GM10266 (cell line): ENCODE data around the gene MRPL4.

Experiments used
- DNase-seq: peaks from one replicate; pipeline ENCODE4 v3.0.0; 2012; ENCODE audit errors: extremely low spot score
- TF ChIP-seq, protein P1 (sequence below): IDR thresholded peaks from 2 replicates; pipeline ENCODE4 v1.5.1; 2012; ENCODE audit warnings: mild to moderate bottlenecking, low read depth; ENCODE audit not compliant: control insufficient read depth, insufficient read depth; ENCODE audit errors: missing control alignments

Gene MRPL4

DNA sequence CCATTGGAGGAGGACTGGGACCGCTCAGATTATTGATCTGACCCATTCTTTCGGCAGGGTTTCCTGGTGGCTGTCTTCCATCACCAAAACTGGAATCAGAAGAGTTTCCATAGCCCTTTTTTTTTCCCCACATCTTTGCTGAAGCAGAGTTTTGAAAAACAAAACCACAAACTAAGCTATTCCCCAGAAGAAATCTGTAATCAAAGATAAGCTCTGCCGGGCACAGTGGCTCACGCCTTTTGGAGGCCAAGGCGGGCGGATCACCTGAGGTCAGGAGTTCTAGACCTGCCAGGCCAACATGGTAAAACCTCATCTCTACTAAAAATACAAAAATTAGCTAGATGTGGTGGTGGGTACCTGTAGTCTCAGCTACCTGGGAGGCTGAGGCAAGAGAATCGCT lies 14.7 kb downstream of the MRPL4 start:
- DNase-seq, result no peak

DNA sequence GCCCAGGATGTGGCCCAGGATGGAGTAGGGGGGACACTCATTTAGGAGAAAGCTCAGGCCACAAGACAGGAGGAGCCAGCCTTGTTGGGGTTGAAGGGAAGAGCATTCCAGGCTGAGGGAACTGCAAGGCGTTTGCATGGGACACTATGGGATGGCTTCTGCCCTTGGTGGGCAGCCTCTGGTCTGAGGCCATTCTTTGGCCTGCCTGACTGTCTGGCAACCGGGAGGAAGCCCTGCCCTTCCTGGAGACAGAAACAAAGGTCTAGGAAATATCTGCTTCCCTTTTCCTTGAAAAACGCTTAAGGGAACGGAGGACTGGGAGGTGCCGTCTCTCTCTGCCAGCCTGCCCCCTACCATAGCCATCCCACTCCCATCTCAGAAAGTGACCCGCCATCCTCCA lies 16.1 kb downstream of the MRPL4 start:
- TF ChIP-seq, protein P1, sequence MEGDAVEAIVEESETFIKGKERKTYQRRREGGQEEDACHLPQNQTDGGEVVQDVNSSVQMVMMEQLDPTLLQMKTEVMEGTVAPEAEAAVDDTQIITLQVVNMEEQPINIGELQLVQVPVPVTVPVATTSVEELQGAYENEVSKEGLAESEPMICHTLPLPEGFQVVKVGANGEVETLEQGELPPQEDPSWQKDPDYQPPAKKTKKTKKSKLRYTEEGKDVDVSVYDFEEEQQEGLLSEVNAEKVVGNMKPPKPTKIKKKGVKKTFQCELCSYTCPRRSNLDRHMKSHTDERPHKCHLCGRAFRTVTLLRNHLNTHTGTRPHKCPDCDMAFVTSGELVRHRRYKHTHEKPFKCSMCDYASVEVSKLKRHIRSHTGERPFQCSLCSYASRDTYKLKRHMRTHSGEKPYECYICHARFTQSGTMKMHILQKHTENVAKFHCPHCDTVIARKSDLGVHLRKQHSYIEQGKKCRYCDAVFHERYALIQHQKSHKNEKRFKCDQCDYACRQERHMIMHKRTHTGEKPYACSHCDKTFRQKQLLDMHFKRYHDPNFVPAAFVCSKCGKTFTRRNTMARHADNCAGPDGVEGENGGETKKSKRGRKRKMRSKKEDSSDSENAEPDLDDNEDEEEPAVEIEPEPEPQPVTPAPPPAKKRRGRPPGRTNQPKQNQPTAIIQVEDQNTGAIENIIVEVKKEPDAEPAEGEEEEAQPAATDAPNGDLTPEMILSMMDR, result no peak

More for the DNA sequence above, 14.7 kb downstream of the MRPL4 start:
- TF ChIP-seq, protein P1, result no peak

DNA sequence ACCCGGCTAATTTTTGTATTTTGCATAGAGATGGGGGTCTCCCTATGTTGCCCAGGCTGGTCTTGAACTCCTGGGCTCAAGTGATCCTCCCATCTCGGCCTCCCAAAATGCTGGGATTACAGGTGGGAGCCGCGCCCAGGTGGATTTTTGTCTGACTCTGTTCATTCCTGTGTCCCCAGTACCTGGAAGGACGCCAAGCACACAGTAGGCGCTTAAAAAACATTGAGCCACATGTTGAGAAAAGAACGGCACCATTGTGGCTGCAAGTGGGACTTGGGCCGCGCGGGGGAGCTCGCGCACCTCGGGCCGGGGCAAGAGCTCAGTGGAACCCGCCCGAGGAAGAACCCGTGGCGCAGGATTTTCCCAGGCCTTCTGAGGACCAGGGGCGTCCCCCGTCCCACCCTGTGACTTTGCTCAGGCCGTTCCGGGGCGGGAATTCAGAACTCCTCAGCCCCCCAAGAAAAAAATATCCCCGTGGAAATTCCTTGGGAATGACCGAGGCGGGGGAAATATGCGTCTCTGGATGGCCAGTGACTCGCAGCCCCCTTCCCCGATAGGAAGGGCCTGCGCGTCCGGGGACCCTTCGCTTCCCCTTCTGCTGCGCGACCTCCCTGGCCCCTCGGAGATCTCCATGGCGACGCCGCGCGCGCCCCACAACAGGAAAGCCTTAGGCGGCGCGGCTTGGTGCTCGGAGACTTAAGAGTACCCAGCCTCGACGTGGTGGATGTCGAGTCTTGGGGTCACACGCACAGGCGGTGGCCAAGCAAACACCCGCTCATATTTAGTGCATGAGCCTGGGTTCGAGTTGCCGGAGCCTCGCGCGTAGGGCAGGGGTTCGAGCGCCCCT lies 17.5 kb downstream of the MRPL4 start:
- TF ChIP-seq, protein P1, result peak; percentile 97
- DNase-seq, result peak; percentile 77

More for the DNA sequence above, 16.1 kb downstream of the MRPL4 start:
- no peak for DNase-seq

DNA sequence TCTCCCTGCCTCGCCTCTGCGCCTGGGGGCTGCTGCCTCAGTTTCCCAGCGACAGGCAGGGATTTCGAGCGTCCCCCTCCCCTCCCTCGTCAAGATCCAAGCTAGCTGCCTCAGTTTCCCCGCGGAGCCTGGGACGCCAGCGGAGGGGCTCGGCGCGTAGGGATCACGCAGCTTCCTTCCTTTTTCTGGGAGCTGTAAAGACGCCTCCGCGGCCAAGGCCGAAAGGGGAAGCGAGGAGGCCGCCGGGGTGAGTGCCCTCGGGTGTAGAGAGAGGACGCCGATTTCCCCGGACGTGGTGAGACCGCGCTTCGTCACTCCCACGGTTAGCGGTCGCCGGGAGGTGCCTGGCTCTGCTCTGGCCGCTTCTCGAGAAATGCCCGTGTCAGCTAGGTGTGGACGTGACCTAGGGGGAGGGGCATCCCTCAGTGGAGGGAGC lies 18.2 kb downstream of the MRPL4 start:
- DNase-seq, result peak; percentile 69

DNA sequence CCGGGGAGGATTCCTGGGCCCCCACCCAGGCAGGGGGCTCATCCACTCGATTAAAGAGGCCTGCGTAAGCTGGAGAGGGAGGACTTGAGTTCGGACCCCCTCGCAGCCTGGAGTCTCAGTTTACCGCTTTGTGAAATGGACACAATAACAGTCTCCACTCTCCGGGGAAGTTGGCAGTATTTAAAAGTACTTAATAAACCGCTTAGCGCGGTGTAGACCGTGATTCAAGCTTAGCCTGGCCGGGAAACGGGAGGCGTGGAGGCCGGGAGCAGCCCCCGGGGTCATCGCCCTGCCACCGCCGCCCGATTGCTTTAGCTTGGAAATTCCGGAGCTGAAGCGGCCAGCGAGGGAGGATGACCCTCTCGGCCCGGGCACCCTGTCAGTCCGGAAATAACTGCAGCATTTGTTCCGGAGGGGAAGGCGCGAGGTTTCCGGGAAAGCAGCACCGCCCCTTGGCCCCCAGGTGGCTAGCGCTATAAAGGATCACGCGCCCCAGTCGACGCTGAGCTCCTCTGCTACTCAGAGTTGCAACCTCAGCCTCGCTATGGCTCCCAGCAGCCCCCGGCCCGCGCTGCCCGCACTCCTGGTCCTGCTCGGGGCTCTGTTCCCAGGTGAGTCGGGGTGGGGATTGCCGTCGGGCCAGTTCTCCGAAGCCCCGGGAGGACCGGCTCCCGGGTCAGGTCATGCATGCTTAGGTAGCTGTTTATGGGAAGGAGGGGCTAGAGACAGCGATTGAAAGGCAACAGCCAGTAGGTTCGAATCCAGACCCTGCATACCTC lies 18.8 kb downstream of the MRPL4 start, which contains the start of gene ICAM1:
Gene ICAM1 (plus strand): TSS at position 505 of the 779 bp plus-strand sequence. CDS start 40 bp downstream, at position 545.
- TF ChIP-seq, protein P1, result peak; percentile 19
- DNase-seq, result peak; percentile 78

More for the DNA sequence above, 18.2 kb downstream of the MRPL4 start:
- TF ChIP-seq, protein P1, result no peak

DNA sequence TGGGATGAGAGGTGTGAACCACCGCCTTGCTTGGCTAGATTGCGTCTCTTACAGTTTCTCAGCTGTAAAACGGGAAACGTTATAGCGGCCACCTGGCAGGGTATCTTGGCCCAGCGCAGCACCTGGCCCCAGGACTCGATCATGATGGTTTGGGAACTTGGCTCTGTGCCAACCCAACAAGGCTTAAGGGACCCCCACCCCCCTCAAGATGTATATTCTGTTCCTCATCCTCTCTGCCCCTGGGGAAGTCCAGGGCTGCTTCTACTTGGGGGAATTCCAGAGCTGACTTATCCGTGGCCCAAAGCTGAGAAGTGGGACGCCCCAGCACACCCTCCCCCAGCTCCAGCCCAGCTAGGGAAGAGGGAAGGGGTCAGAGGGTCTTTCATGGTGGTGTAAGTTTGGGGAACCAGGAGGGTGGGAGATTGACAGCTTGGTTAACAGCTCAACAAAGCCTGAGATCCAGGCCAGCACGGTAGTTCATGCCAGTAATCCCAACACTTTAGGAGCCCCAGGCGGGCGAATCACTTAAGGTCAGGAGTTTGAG lies 19.6 kb downstream of the MRPL4 start:
- DNase-seq, result peak; percentile 55
- TF ChIP-seq, protein P1, result no peak
